ENCODE measurements around the gene GNAT3.

GNAT3 gene

DNA sequence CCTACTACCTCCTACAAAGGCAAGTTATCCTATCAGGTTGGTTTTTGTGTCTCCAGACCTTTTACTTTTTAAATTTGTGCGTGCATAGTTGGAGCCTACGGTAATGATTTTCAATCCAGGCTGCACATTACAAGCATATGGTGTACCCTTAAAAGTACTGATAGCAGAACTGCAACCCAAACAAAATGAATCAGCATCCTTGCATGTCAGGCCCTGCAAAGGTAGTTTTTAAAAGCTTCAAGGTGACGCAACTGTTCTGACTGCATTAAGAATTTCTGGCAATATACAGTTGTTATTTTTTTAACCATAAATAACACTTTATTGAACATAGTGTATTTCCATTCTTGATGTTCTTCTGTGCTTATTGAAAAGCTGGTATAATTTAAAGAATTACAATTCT lies 28.9 kb downstream of the GNAT3 start:
- no peaks in the 10 kb centered on the region for H3K9me3 Mint-ChIP-seq
- H3K4me3 Mint-ChIP-seq, result no peak overlapping the region
- H3K4me1 Mint-ChIP-seq, result no peaks in the 10 kb centered on the region
- ATAC-seq, result no peak
- H3K27me3 Mint-ChIP-seq, result peaks cover 5% of the 10 kb centered on the region
- no peak for DNase-seq
- H3K27ac Mint-ChIP-seq, result no peak overlapping the region

DNA sequence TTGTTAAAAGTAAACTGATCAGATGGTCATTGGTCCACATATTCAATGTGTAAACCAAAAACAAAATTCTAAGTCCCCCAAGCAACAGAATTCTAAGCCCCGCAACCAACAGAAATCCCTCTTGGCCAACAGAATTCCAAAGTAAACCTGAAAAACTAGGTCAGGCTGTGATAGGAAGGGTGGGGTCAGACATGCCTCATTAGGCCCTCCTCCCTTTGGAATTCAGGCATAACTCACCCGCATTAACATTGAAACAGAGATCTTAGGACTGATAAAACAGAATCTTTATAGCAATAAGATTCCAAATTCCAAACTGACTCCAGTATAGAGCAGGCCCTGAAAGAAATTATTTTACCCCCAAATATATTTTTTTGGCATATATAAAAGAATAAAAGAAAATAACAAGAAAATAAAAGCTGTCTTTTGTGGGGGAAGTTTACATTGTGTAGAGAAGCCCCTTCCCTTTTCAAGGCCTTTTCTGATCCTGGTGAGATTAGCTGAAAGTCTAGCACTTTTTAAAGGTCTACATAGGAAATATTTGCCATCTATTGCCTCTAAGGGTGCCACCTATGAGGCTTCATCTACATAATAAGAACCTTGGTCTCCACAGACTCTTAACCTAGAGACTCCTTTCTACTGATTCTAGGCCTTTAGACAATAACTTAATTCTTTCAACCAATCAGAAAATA lies 30.5 kb downstream of the GNAT3 start:
- no peak for ATAC-seq

GRCh38 chr7:80480566-80480965 lies 31.3 kb downstream of the GNAT3 start:
- DNase-seq (no peak), ATAC-seq (no peak)
- Mint-ChIP-seq H3K27ac (no peak overlapping the region), H3K27me3 (peaks cover 5% of the 10 kb centered on the region), H3K4me3 (no peak overlapping the region), H3K9me3 (no peaks in the 10 kb centered on the region), H3K4me1 (no peaks in the 10 kb centered on the region)

More for the DNA sequence above, 30.5 kb downstream of the GNAT3 start:
- no peak for DNase-seq
- Mint-ChIP-seq H3K4me3 (no peak overlapping the region), H3K4me1 (no peaks in the 10 kb centered on the region), H3K9me3 (no peaks in the 10 kb centered on the region), H3K27ac (no peak overlapping the region), H3K27me3 (peaks cover 5% of the 10 kb centered on the region)

- no peaks in the 10 kb centered on the region for H3K27me3 Mint-ChIP-seq
- DNase-seq, result no peak
Measured at GRCh38 chr7:80478683-80479082, 33.2 kb downstream of the GNAT3 start.

DNA sequence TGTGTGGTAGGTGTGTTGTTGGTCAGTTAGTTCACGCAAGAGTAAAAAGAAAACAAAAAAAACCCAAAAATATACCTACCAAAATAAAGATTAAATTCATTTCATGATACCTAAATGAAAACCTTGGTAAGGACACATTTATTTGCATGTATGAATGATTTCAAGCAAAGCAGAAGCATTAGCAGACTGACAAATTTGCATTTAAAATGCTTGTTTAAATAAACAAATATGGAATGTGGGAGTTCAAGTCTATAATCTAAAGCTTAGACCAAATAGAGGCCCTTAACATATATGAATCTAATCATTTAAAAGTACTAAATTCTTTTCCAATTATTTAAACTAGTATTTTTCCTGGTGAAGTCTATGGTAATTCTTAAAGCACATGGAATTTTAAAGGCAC lies 35.8 kb downstream of the GNAT3 start:
- DNase-seq (no peak), ATAC-seq (no peak)
- H3K9me3 Mint-ChIP-seq, result no peaks in the 10 kb centered on the region
- no peak overlapping the region for H3K4me3 Mint-ChIP-seq
- no peak overlapping the region for H3K27ac Mint-ChIP-seq
- H3K27me3 Mint-ChIP-seq, result no peaks in the 10 kb centered on the region
- no peaks in the 10 kb centered on the region for H3K4me1 Mint-ChIP-seq

More at GRCh38 chr7:80478683-80479082, 33.2 kb downstream of the GNAT3 start:
- Mint-ChIP-seq H3K9me3 (no peaks in the 10 kb centered on the region), H3K4me3 (no peak overlapping the region), H3K27ac (no peak overlapping the region), H3K4me1 (no peaks in the 10 kb centered on the region)
- ATAC-seq, result no peak

- H3K4me1 Mint-ChIP-seq, result no peaks in the 10 kb centered on the region
- DNase-seq, result no peak
- ATAC-seq, result no peak
- H3K27me3 Mint-ChIP-seq, result no peaks in the 10 kb centered on the region
- H3K27ac Mint-ChIP-seq, result no peak overlapping the region
- H3K9me3 Mint-ChIP-seq, result no peaks in the 10 kb centered on the region
- H3K4me3 Mint-ChIP-seq, result no peak overlapping the region
Measured at GRCh38 chr7:80475383-80475782, 36.5 kb downstream of the GNAT3 start.

DNA sequence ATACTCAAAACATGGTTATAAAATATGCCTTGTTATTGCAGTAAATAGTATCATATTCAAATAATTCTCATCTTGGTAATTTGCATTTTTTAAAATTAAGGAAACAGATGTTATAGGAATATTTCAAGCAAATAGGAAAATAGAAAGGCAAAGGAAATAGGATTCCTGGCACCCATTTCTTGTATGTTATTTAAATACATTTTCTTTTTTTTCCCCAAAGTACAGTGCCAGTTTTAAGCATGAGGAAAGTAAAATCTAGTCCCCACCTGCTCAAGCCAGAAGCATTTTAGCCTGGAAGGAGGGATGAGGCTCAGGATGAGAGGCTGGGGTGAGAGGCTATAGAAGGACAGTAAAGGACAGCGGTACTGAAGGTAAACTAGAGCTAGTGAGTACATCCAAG lies 38.1 kb downstream of the GNAT3 start:
- Mint-ChIP-seq H3K27ac (no peak overlapping the region), H3K4me3 (no peak overlapping the region), H3K27me3 (no peaks in the 10 kb centered on the region), H3K9me3 (no peaks in the 10 kb centered on the region), H3K4me1 (no peaks in the 10 kb centered on the region)
- no peak for ATAC-seq
- DNase-seq, result no peak

DNA sequence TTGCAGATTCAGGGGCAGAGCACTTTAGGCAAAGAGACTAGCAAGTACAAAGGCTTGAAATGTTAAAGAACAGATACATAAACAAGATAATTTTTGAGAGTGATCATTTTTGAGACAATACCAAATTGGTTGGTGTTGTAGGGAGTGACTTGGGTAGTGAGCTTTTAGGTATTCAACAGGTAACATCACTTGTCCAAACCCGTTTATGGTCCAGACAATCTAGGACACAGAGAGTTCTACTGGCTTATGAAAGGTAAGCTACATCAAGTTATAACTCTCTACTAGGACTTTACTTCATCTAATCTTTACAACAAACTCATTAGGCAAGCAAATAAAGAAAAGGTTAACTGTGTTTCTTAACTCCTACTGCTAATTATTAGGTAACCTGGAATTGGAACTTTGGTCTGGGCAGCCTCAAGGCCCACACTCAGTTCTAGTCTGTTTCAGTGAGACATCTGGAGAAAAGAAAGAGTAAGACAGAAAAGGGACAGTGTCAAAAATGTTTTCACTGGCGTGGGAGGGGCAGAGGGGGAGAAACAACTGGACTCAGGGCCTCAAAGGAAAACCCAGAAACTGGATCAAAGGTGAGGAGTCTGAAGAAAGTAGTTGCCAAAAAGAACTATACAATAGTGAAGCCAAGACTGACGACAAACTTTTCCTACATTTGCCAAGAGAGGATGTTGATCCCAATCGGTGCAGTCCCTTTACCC lies 39.2 kb downstream of the GNAT3 start:
- no peak overlapping the region for H3K4me3 Mint-ChIP-seq
- DNase-seq (no peak), ATAC-seq (no peak)
- H3K27me3 Mint-ChIP-seq, result no peaks in the 10 kb centered on the region
- H3K9me3 Mint-ChIP-seq, result no peaks in the 10 kb centered on the region
- no peaks in the 10 kb centered on the region for H3K4me1 Mint-ChIP-seq
- no peak overlapping the region for H3K27ac Mint-ChIP-seq

GRCh38 chr7:80468931-80469714 lies 42.7 kb downstream of the GNAT3 start:
- no peaks in the 10 kb centered on the region for H3K4me1 Mint-ChIP-seq
- no peak for ATAC-seq
- H3K27me3 Mint-ChIP-seq, result no peaks in the 10 kb centered on the region
- no peak for DNase-seq
- H3K4me3 Mint-ChIP-seq, result no peak overlapping the region
- no peak overlapping the region for H3K27ac Mint-ChIP-seq
- H3K9me3 Mint-ChIP-seq, result no peaks in the 10 kb centered on the region

DNA sequence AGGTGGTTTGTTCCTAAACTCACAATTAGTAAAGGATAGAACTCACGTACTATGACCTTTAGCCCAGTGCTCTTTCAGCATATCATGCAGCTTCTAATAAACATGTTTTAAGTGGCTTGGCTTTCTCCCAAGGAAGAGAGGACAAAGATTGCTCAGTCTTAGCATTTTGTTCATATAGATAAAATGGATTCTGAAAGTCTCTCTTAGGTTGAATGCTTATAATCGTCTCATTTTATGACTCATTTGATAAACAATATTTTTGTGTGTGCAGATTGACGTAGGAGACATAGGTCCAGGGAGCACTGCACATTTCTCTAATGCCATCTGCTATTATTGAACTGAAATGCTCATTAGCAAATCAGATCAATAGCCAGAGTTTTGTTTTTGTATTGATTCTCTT lies 44.8 kb downstream of the GNAT3 start:
- Mint-ChIP-seq H3K4me3 (no peak overlapping the region), H3K4me1 (no peaks in the 10 kb centered on the region), H3K9me3 (no peaks in the 10 kb centered on the region), H3K27ac (no peak overlapping the region), H3K27me3 (no peaks in the 10 kb centered on the region)
- no peak for ATAC-seq
- DNase-seq, result no peak

- Mint-ChIP-seq H3K9me3 (no peaks in the 10 kb centered on the region), H3K4me3 (no peak overlapping the region), H3K27me3 (no peaks in the 10 kb centered on the region), H3K27ac (no peak overlapping the region), H3K4me1 (no peaks in the 10 kb centered on the region)
- ATAC-seq, result no peak
- no peak for DNase-seq
Measured at GRCh38 chr7:80466636-80467035, 45.2 kb downstream of the GNAT3 start.

GRCh38 chr7:80464211-80464610 lies 47.7 kb downstream of the GNAT3 start:
- Mint-ChIP-seq H3K4me1 (no peaks in the 10 kb centered on the region), H3K27me3 (peaks cover 8% of the 10 kb centered on the region), H3K27ac (no peak overlapping the region), H3K4me3 (no peak overlapping the region), H3K9me3 (no peaks in the 10 kb centered on the region)
- no peak for DNase-seq
- no peak for ATAC-seq

DNA sequence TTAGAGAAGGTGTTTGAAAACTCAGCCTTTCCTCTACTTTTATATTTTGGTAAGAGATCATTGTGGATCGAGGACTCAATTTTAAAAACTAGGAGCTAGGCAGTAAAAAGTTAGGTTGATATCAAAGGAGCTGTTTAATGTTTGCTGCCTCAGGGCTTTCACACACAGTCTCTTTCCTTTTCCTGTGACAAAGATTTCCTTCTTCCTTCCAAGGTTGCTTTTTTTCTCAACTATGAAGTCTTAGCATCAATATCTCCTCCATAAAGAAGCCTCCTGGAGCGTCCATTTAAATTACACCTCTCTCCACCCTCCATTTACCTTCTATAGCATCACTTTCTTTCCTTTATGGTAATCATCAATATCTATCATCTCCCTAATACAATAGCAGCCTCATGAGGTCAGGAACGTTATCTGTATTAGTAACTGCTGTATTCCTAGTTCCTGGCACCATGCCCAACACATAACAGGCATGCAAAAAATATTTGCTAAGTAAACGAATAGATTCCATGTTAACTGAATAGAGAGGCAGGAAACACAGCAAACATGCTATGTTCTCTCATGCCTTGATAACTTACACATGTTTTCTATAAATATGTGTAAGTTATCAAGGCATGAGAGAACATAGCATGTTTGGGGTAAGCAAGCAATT lies 48.5 kb downstream of the GNAT3 start:
- DNase-seq (no peak), ATAC-seq (no peak)
- Mint-ChIP-seq H3K4me3 (no peak overlapping the region), H3K27ac (no peak overlapping the region), H3K27me3 (peaks cover 8% of the 10 kb centered on the region), H3K4me1 (no peaks in the 10 kb centered on the region), H3K9me3 (no peaks in the 10 kb centered on the region)

GRCh38 chr7:80460857-80461256 lies 51.0 kb downstream of the GNAT3 start:
- DNase-seq, result no peak
- H3K4me3 Mint-ChIP-seq, result no peak overlapping the region
- H3K4me1 Mint-ChIP-seq, result no peaks in the 10 kb centered on the region
- no peaks in the 10 kb centered on the region for H3K9me3 Mint-ChIP-seq
- no peak for ATAC-seq
- H3K27ac Mint-ChIP-seq, result no peak overlapping the region
- H3K27me3 Mint-ChIP-seq, result peaks cover 8% of the 10 kb centered on the region

- Mint-ChIP-seq H3K4me3 (no peak overlapping the region), H3K27ac (no peak overlapping the region), H3K9me3 (no peaks in the 10 kb centered on the region), H3K4me1 (no peaks in the 10 kb centered on the region), H3K27me3 (peaks cover 8% of the 10 kb centered on the region)
- DNase-seq (no peak), ATAC-seq (no peak)
Measured at GRCh38 chr7:80459776-80460510, 51.9 kb downstream of the GNAT3 start.

Data from stimulated activated naive CD8-positive, alpha-beta T cell treated with anti-CD3 and anti-CD28 coated beads, Interleukin-15, amount 100 ng/mL, for 72 hours (primary cell).